HG03196 (cell line): ENCODE data around the gene ATF7.
"Not testable (repeated sequence)": the region's sequence is repeated elsewhere in the genome, so short reads cannot be mapped to it uniquely, and the experiment has no call there.

Source experiments
- ATAC-seq: cut with Tn5 transposase; IDR thresholded peaks from one replicate; pipeline ENCODE4 v1.9.1; 2021; ENCODE audit not compliant: unreplicated experiment

The ATF7 gene

GRCh38 chr12:53627919-53628318 lies 1.7 kb upstream of the ATF7 start:
- no peak for ATAC-seq

- no peak for ATAC-seq
These were observed 554 bp upstream of the ATF7 start for GRCh38 chr12:53626702-53627169.

GRCh38 chr12:53625373-53625945 lies 723 bp downstream of the ATF7 start:
- no peak for ATAC-seq

- no peak for ATAC-seq
These were observed 1.2 kb downstream of the ATF7 start for GRCh38 chr12:53624956-53625355.

GRCh38 chr12:53624458-53624857 lies 1.7 kb downstream of the ATF7 start:
- no peak for ATAC-seq

- no peak for ATAC-seq
These were observed 2.4 kb downstream of the ATF7 start for GRCh38 chr12:53623548-53624385.

GRCh38 chr12:53622724-53623123 lies 3.5 kb downstream of the ATF7 start:
- no peak for ATAC-seq

GRCh38 chr12:53618275-53618674 lies 7.9 kb downstream of the ATF7 start:
- no peak for ATAC-seq

GRCh38 chr12:53617700-53618099 lies 8.5 kb downstream of the ATF7 start:
- ATAC-seq: no peak

- no peak for ATAC-seq
These were observed 9.2 kb downstream of the ATF7 start for GRCh38 chr12:53616950-53617349.

GRCh38 chr12:53613821-53614220 lies 12.4 kb downstream of the ATF7 start:
- no peak for ATAC-seq

- no peak for ATAC-seq
These were observed 13.2 kb downstream of the ATF7 start for GRCh38 chr12:53612978-53613377.

GRCh38 chr12:53611304-53611703 lies 14.9 kb downstream of the ATF7 start:
- ATAC-seq: no peak

GRCh38 chr12:53606688-53607087 lies 19.5 kb downstream of the ATF7 start:
- ATAC-seq: not testable (repeated sequence)

- ATAC-seq: no peak
These were observed 21.6 kb downstream of the ATF7 start for GRCh38 chr12:53604581-53604980.

GRCh38 chr12:53603804-53604203 lies 22.4 kb downstream of the ATF7 start:
- ATAC-seq: no peak

GRCh38 chr12:53603196-53603595 lies 23.0 kb downstream of the ATF7 start:
- ATAC-seq: no peak

- ATAC-seq: no peak
These were observed 23.9 kb downstream of the ATF7 start for GRCh38 chr12:53602176-53602864.

GRCh38 chr12:53601296-53601847 lies 24.8 kb downstream of the ATF7 start:
- no peak for ATAC-seq

- ATAC-seq: no peak
These were observed 25.5 kb downstream of the ATF7 start for GRCh38 chr12:53600490-53601295.

GRCh38 chr12:53599579-53599978 lies 26.6 kb downstream of the ATF7 start:
- no peak for ATAC-seq
